Lung (tissue), 12 donors: Measurements from ENCODE around the gene APOBEC2. TPM values are rescaled to one million over a fixed set of nuclear protein-coding genes. Genes with fewer than 3 reads are reported as not detected.

Experiments
- ATAC-seq: fragments of 200-7000 bp; cut with Tn5 transposase; one replicate; pipeline ENCODE4 v1.9.1; 2020; ENCODE audit warnings: moderate number of reproducible peaks; ENCODE audit not compliant: insufficient read depth, low FRiP score
- DNase-seq, 3 donors: peaks; one replicate each; pipeline ENCODE4 v3.0.0-alpha.2; 2013 to 2017
- H3K27ac ChIP-seq, 2 donors: one replicate each; pipeline ENCODE4 v1.5.1; 2013; ENCODE audit warnings: mild to moderate bottlenecking in 2 of 2, moderate library complexity in 2 of 2, control low read depth in 1 of 2, inconsistent platforms in 1 of 2, low read depth in 1 of 2, low read length in 1 of 2
- H3K27me3 ChIP-seq, 3 donors: one replicate each; pipeline ENCODE4 v1.5.1; 2013; ENCODE audit warnings: low read length in 2 of 3; ENCODE audit not compliant: control insufficient read depth in 3 of 3, insufficient read depth in 3 of 3
- H3K36me3 ChIP-seq, 4 donors: one replicate each; pipeline ENCODE4 v1.5.1; 2013; ENCODE audit warnings: low read length in 4 of 4, mild to moderate bottlenecking in 1 of 4, moderate library complexity in 1 of 4; ENCODE audit not compliant: control insufficient read depth in 4 of 4, insufficient read depth in 4 of 4
- H3K4me1 ChIP-seq, 5 donors: one replicate each; pipeline ENCODE4 v1.5.1; 2013; ENCODE audit warnings: low read length in 5 of 5, mild to moderate bottlenecking in 2 of 5, moderate library complexity in 1 of 5; ENCODE audit not compliant: control insufficient read depth in 5 of 5, insufficient read depth in 5 of 5
- H3K4me3 ChIP-seq: one replicate; pipeline ENCODE4 v1.5.1; 2013; ENCODE audit warnings: mild to moderate bottlenecking, control low read depth, moderate library complexity
- H3K9ac ChIP-seq, 2 donors: one replicate each; pipeline ENCODE4 v1.5.1; 2013; ENCODE audit warnings: low read length in 2 of 2, control low read depth in 1 of 2; ENCODE audit not compliant: insufficient read depth in 1 of 2
- H3K9me3 ChIP-seq, 4 donors: one replicate each; pipeline ENCODE4 v1.5.1; 2013; ENCODE audit warnings: low read length in 3 of 4, mild to moderate bottlenecking in 1 of 4, moderate library complexity in 1 of 4; ENCODE audit not compliant: control insufficient read depth in 4 of 4, insufficient read depth in 3 of 4
- CTCF ChIP-seq: IDR thresholded peaks from 2 replicates; pipeline ENCODE4 v1.5.1; 2012; ENCODE audit warnings: mild to moderate bottlenecking; ENCODE audit errors: control extremely low read depth, extremely low read depth
- WGBS, 2 donors: extraction: QIAGEN DNeasy Blood & Tissue Kit; methylation state at CpG; one replicate each; pipeline ENCODE4 v1.1.7; 2013; 5-methylcytosine and 5-hydroxymethylcytosine counted together
- polyA plus RNA-seq, 2 donors: library from polyadenylated mRNA; stranded (reverse); fragments of 200-250 nt; gene quantifications; one replicate each; pipeline ENCODE4 v1.2.1, GENCODE V29; 2013
- total RNA-seq, 2 donors: library from RNA; depleted of rRNA in 1 of 2; stranded (reverse); fragments of >200 nt in 1 of 2; gene quantifications; one replicate each; pipeline ENCODE4 v1.2.1, GENCODE V29; 2014 to 2021
- donor health status: control.
- donor health status: control.
- donor health status: Bipolar disorder and iron deficiency.
- donor health status: healthy.
- donor health status: DM: yes; HTN: yes; CAD: no.

The APOBEC2 gene
- total and polyA plus RNA-seq, 4 donors = 0.10 to 0.51 (median 0.37) TPM

DNA sequence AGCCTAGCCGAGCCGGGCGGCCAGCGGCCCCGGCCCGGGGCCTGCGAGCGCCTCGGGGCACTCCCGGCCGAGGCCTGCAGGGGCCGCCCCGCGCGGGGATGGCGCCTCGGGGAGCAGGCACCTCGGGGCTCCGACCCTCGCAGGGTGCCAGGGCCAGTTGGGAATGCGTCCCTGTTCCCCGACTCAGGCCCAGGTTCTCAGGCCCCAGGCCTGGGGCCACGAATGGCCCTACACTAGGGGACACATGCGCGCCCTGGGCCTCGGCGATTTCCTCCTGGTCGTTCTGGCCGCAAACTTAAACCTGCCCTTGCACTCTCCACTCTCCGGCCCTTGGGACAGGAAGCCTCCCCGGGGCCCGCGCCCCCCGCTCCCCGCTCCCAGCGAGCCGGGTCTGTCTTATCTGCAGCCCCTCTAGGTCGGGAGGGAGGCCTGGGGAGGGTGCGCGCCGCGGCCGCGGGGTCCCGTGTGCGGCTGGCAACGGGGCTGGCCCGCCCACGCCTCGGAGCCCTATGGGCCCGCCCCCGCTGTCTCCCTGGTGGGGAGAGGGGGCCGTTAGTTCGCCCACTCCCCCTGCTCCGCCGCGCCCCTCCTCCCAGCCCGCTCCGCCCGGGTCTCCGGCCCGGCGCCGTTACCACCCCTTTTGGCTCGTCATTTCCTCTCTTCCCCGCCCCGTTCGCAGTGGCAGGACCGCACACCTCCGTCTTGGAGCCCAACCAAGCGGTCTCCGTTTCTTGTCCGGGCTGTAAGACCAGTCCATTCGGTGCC is 20.4 kb downstream of the APOBEC2 start:
- Histone ChIP-seq H3K4me1 (peaks cover 0 to 40% (median 15%) of the 10 kb centered on the region in 5 donors), H3K4me3 (peak overlapping the region; percentile 98), H3K27me3 (no peaks in the 10 kb centered on the region), H3K9ac (peak overlapping the region; percentile 87 to 93), H3K36me3 (peaks cover 0 to 3% (median 2%) of the 10 kb centered on the region in 4 donors), H3K27ac (peak overlapping the region; percentile 94 to 100), H3K9me3 (peaks cover 0 to 2% (median 0%) of the 10 kb centered on the region in 4 donors)
- WGBS, 2 donors = 0 to 1% methylated on average over 59 to 74 of the region's 74 CpGs
- ATAC-seq (peak; percentile 10), DNase-seq (peak; percentile 90 to 93 (median 93))
- TF ChIP-seq CTCF = no peak

- Histone ChIP-seq H3K9ac (peak overlapping the region; percentile 87 to 93), H3K9me3 (peaks cover 0 to 2% (median 0%) of the 10 kb centered on the region in 4 donors), H3K4me3 (peak overlapping the region; percentile 98), H3K27ac (peak overlapping the region; percentile 94 to 100), H3K4me1 (peaks cover 0 to 40% (median 15%) of the 10 kb centered on the region in 5 donors), H3K36me3 (peaks cover 2 to 4% (median 3%) of the 10 kb centered on the region in 4 donors), H3K27me3 (no peaks in the 10 kb centered on the region)
- ATAC-seq = no peak
- no peak for TF ChIP-seq CTCF
- WGBS, 2 donors = 7 to 9% methylated on average over 11 of the region's 11 CpGs
- peak in 2 of 3 donors; percentile 58 to 59 for DNase-seq
Observed at GRCh38 chr6:41073968-41074691, 21.1 kb downstream of the APOBEC2 start.

DNA sequence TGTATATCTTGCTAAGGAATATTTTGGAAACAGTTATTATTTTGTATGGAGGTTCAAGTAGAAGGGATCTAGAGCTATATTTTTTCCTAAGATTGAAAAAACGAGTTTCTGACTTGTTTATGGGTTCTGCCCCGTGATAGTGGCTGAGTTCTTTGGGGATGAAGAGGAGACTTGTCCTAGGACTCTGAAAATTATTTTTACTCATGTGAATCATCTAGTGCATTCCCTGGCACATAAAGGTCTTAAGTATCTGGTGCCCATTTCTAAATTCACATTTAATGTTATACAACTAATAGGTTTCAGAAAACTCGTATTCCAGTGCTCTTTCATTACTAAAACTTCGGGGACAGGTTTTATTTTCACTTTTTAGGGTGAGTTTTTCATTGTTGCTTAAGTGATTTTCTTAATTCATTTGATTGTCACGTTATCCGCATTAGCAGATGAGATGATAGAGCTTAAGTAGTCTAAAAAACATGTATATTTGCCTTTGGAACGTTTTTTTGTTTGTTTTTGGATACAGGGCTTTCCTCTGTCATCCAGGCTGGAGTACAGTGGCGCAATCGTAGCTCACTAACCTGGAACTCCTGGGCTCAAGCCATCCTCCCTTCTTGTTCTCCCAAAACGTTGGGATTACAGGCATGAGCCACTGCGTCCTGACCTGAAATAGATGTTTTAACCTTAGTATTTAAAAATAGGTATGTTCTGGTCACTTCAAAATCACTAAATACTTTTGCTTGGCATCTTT is 21.9 kb downstream of the APOBEC2 start:
- H3K4me1 ChIP-seq = peaks cover 0 to 40% (median 15%) of the 10 kb centered on the region in 5 donors
- ATAC-seq = no peak

More for the DNA sequence above, 21.9 kb downstream of the APOBEC2 start:
- H3K9me3 ChIP-seq = peaks cover 0 to 2% (median 0%) of the 10 kb centered on the region in 4 donors
- WGBS, 2 donors = 43 to 62% methylated on average over 11 of the region's 11 CpGs
- no peaks in the 10 kb centered on the region for H3K27me3 ChIP-seq
- no peak overlapping the region for H3K4me3 ChIP-seq
- peak overlapping the region in 1 of 2 donors; percentile 100 for H3K27ac ChIP-seq
- DNase-seq = no peak
- peaks cover 4 to 8% (median 6%) of the 10 kb centered on the region in 4 donors for H3K36me3 ChIP-seq
- no peak for TF ChIP-seq CTCF
- H3K9ac ChIP-seq = no peak overlapping the region
